GM23248 (cell line): Measurements from ENCODE around the gene LIMS2. TPM values are rescaled to one million over a fixed set of nuclear protein-coding genes. Genes with fewer than 3 reads are reported as not detected.

Experiments used
- DNase-seq: peaks from one replicate; pipeline ENCODE4 v3.0.0-alpha.2; 2015
- H2AFZ ChIP-seq: fragments of 200-600 bp; sonication (generic); 2 replicates; pipeline ENCODE4 v1.6.1; 2016; ENCODE audit warnings: antibody characterized with exemption
- H3F3A ChIP-seq: fragments of 200-600 bp; sonication (generic); 2 replicates; pipeline ENCODE4 v1.6.1; 2016; ENCODE audit warnings: mild to moderate bottlenecking, antibody characterized with exemption, mixed run types; ENCODE audit not compliant: insufficient read depth
- H3K27ac ChIP-seq: fragments of 200-600 bp; sonication (generic); 2 replicates; pipeline ENCODE4 v1.5.1; 2016; ENCODE audit warnings: mild to moderate bottlenecking
- H3K27me3 ChIP-seq: fragments of 200-600 bp; sonication (generic); replicated peaks from 2 replicates; pipeline ENCODE4 v1.6.1; 2016; ENCODE audit warnings: mild to moderate bottlenecking; ENCODE audit not compliant: insufficient read depth
- H3K36me3 ChIP-seq: fragments of 200-600 bp; sonication (generic); 2 replicates; pipeline ENCODE4 v1.6.1; 2016; ENCODE audit warnings: low read depth, mild to moderate bottlenecking
- H3K4me1 ChIP-seq: fragments of 200-600 bp; sonication (generic); 2 replicates; pipeline ENCODE4 v1.6.1; 2016; ENCODE audit warnings: mild to moderate bottlenecking; ENCODE audit not compliant: insufficient read depth
- H3K4me2 ChIP-seq: fragments of 200-600 bp; sonication (generic); one replicate; pipeline ENCODE4 v1.6.1; 2016; ENCODE audit warnings: mild to moderate bottlenecking; ENCODE audit not compliant: unreplicated experiment
- H3K4me3 ChIP-seq: fragments of 200-600 bp; sonication (generic); 2 replicates; pipeline ENCODE4 v1.5.1; 2016; ENCODE audit warnings: mild to moderate bottlenecking
- H3K79me2 ChIP-seq: fragments of 200-600 bp; sonication (generic); 2 replicates; pipeline ENCODE4 v1.6.1; 2016; ENCODE audit warnings: mild to moderate bottlenecking; ENCODE audit not compliant: insufficient read depth
- H3K9ac ChIP-seq: fragments of 200-600 bp; sonication (generic); 2 replicates; pipeline ENCODE4 v1.6.1; 2016; ENCODE audit warnings: mild to moderate bottlenecking
- H3K9me2 ChIP-seq: fragments of 200-600 bp; sonication (generic); 2 replicates; pipeline ENCODE4 v1.6.1; 2016; ENCODE audit warnings: mixed run types, mild to moderate bottlenecking, moderate library complexity; ENCODE audit not compliant: insufficient read depth
- H3K9me3 ChIP-seq: fragments of 200-600 bp; sonication (generic); one replicate; pipeline ENCODE4 v1.6.1; 2017; ENCODE audit warnings: low read depth
- H4K20me1 ChIP-seq: fragments of 200-600 bp; sonication (generic); 2 replicates; pipeline ENCODE4 v1.6.0; 2016; ENCODE audit not compliant: insufficient read depth
- EZH2 ChIP-seq: fragments of 200-600 bp; sonication (generic); IDR thresholded peaks from 2 replicates; pipeline ENCODE4 v1.6.1; 2018; ENCODE audit warnings: antibody characterized with exemption, mild to moderate bottlenecking; ENCODE audit not compliant: insufficient read depth, poor library complexity, severe bottlenecking
- EZH2phosphoT487 ChIP-seq: fragments of 200-600 bp; sonication (generic); IDR thresholded peaks from 2 replicates; pipeline ENCODE4 v1.6.1; 2018; ENCODE audit warnings: antibody characterized with exemption, moderate library complexity, mild to moderate bottlenecking, low read depth; ENCODE audit not compliant: insufficient read depth
- WGBS, 2 experiments: methylation state at CpG; one replicate each; pipeline ENCODE4 v1.1.6; 2015 to 2017; ENCODE audit warnings: low lambda C conversion rate in 2 of 2, low coverage in 1 of 2; ENCODE audit errors: missing lambda C conversion rate in 2 of 2; 5-methylcytosine and 5-hydroxymethylcytosine counted together
- in situ Hi-C: fragments of 300-500 bp; cut with MboI; formaldehyde crosslinking; loops from 2 replicates; pipeline ENCODE4 v1.15.0; 2020
- polyA plus RNA-seq: library from polyadenylated mRNA; unstranded; fragments of >200 nt; fragmentation: Nextera tagmentation; extraction: Ambion mirVana; gene quantifications from 2 replicates; pipeline ENCODE4 v1.2.1, GENCODE V29; 2016
- total RNA-seq: library from RNA; depleted of rRNA; stranded (reverse); fragments of >200 nt; shearing (Covaris generic); gene quantifications from 2 replicates; pipeline ENCODE4 v1.2.3, GENCODE V29; 2014

Gene LIMS2
- total and polyA plus RNA-seq, 2 experiments from 2014 or later = 7.2 to 30.4 TPM

GRCh38 chr2:127670055-127670956, 5.0 kb downstream of the LIMS2 start:
- H3K9me3 ChIP-seq = no peaks in the 10 kb centered on the region
- no peaks in the 10 kb centered on the region for H3K9me2 ChIP-seq
- no peak overlapping the region for H3K4me2 ChIP-seq
- H3K9ac ChIP-seq = no peak overlapping the region
- H3K36me3 ChIP-seq = no peaks in the 10 kb centered on the region
- no peak overlapping the region; the same call in 1 of the 2 replicates for H3K27ac ChIP-seq
- no peak overlapping the region for H3K4me3 ChIP-seq
- peaks cover 35% of the 10 kb centered on the region for H3K79me2 ChIP-seq
- H4K20me1 ChIP-seq = no peaks in the 10 kb centered on the region
- TF ChIP-seq EZH2 (no peak), EZH2phosphoT487 (no peak)
- H2AFZ ChIP-seq = no peak overlapping the region
- H3F3A ChIP-seq = peaks cover 20% of the 10 kb centered on the region
- peak; percentile 31 for DNase-seq
- 64 to 67% methylated on average over 10 of the region's 10 CpGs for WGBS, 2 experiments
- H3K27me3 ChIP-seq = no peaks in the 10 kb centered on the region
- in situ Hi-C loops = no loop called here
- peaks cover 25% of the 10 kb centered on the region for H3K4me1 ChIP-seq

DNA sequence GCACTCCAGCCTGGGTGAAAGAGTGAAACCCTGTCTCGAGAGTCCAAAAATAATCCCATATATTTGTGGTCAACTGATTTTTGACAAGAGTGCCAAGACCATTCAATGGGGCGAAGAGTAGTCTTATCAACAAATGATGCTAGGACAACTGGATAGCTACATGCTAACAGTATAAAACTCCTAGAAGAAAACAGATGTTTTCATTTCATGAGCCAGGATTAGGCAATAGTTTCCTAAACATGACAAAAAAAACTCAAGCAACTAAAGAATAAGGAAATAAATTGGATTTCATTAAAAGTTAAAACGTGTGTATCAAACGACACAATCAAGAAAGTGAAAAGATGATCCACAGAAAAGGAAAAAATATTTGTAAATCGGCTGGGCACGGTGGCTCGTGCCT, 6.3 kb downstream of the LIMS2 start:
- Histone ChIP-seq H3K27ac (no peak overlapping the region), H2AFZ (no peak overlapping the region), H3K9me2 (no peaks in the 10 kb centered on the region), H3K4me1 (peaks cover 23% of the 10 kb centered on the region), H3K4me2 (no peak overlapping the region), H3K27me3 (no peaks in the 10 kb centered on the region), H3K9ac (no peak overlapping the region), H3K4me3 (no peak overlapping the region), H3F3A (peaks cover 16% of the 10 kb centered on the region), H3K79me2 (peaks cover 41% of the 10 kb centered on the region), H3K9me3 (no peaks in the 10 kb centered on the region), H3K36me3 (no peaks in the 10 kb centered on the region), H4K20me1 (no peaks in the 10 kb centered on the region)
- in situ Hi-C loops = no loop called here
- DNase-seq = peak; percentile 58
- WGBS, 2 experiments = 32 to 35% methylated on average over 7 of the region's 7 CpGs
- no peak for TF ChIP-seq EZH2
- no peak for TF ChIP-seq EZH2phosphoT487

DNA sequence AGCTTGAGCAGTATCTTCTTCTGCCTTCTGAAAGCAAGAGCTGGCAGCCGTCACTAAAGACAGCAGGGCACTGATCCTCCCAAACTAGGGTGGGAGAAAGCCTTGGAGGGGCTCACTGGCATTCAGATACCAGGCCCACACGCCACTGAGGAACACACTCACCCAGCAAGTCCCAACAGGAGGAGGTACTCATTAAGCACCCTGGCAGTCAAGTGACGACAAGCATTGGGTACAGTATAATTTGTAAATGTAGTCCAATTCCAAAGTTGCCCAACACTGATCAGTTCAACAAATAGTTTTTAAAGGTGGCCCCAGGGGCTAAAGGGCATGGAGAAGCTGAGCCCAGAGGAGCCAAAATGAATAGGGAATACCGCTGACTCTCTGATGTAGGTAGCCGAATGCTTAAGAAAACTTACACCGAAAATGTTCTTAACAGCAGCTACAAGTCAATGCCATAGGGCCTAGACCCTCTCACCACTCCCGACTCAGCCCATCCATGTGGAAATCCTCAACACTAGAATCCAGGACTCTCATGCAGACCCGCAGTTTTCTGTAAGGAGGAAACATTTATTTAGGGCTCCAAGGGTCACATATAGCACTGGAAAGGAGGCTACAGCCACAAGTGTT, 9.9 kb downstream of the LIMS2 start:
- WGBS, 2 experiments = 90 to 92% methylated on average over 8 of the region's 8 CpGs

DNA sequence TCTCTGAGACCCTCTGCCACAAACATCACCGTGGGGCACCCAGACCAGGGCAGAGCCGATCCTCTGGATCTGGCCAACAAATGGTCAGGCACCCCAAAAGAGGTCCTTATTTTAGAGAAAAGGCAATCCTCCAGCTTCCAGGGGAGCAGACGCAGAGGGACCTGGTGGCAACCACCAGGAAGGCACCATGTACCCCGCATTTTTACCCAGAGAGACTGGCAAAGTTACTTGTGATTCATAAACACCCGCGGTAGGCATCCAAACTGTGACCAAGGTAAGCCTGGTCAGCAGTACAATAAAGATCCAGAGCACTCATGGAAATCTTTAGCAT, 10.5 kb downstream of the LIMS2 start:
- no peaks in the 10 kb centered on the region for H3K27me3 ChIP-seq
- no peak for TF ChIP-seq EZH2phosphoT487
- no peak for TF ChIP-seq EZH2
- no peaks in the 10 kb centered on the region for H3K9me2 ChIP-seq
- H3K36me3 ChIP-seq = no peaks in the 10 kb centered on the region
- no peak overlapping the region for H3K27ac ChIP-seq
- in situ Hi-C loops = no loop called here
- no peak overlapping the region for H2AFZ ChIP-seq
- WGBS, 2 experiments = 86 to 91% methylated on average over 6 of the region's 6 CpGs
- H3K4me3 ChIP-seq = no peak overlapping the region
- no peak overlapping the region for H3K4me2 ChIP-seq
- no peaks in the 10 kb centered on the region for H4K20me1 ChIP-seq
- peaks cover 2% of the 10 kb centered on the region; the same call in 1 of the 2 replicates for H3F3A ChIP-seq
- peaks cover 58% of the 10 kb centered on the region for H3K79me2 ChIP-seq
- H3K9ac ChIP-seq = peak overlapping the region; percentile 44; the same call in 1 of the 2 replicates
- DNase-seq = no peak
- H3K4me1 ChIP-seq = peaks cover 16% of the 10 kb centered on the region
- H3K9me3 ChIP-seq = no peaks in the 10 kb centered on the region

More for the DNA sequence above, 9.9 kb downstream of the LIMS2 start:
- H3K9me2 ChIP-seq = no peaks in the 10 kb centered on the region
- no peak overlapping the region for H3K27ac ChIP-seq
- peaks cover 8% of the 10 kb centered on the region for H3F3A ChIP-seq
- H3K27me3 ChIP-seq = no peaks in the 10 kb centered on the region
- H3K9ac ChIP-seq = no peak overlapping the region
- no peak for TF ChIP-seq EZH2
- TF ChIP-seq EZH2phosphoT487 = no peak
- no peak overlapping the region for H3K4me3 ChIP-seq
- H3K36me3 ChIP-seq = no peaks in the 10 kb centered on the region
- peaks cover 57% of the 10 kb centered on the region for H3K79me2 ChIP-seq
- DNase-seq = no peak
- no peak overlapping the region for H2AFZ ChIP-seq
- H3K4me1 ChIP-seq = peaks cover 19% of the 10 kb centered on the region
- no peak overlapping the region for H3K4me2 ChIP-seq
- in situ Hi-C loops = no loop called here
- H3K9me3 ChIP-seq = no peaks in the 10 kb centered on the region
- no peaks in the 10 kb centered on the region for H4K20me1 ChIP-seq
